Measurements from ENCODE around the gene FGFR2.
"Not testable (repeated sequence)": the region's sequence is repeated elsewhere in the genome, so short reads cannot be mapped to it uniquely, and the experiment has no call there.

The FGFR2 gene

DNA sequence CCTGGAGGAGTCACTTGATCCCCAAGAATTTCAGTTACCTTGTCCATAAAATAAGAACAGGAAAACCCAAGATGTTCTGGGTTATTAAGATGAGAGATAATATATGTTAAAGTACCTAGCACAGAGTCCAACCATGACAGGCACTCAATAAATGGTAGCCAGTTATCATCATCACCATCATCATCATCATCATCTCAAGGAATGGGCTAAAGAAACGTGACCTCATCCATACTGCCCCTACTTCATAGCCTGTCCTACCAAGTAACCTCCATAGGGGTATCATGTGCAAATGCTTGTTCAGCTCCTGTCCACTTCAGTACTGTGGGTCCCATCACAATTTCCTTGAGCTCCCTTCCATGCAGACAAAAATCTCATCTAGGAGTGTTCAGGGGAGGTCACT, 14.4 kb downstream of the FGFR2 start:
- FAIRE-seq = no peak

DNA sequence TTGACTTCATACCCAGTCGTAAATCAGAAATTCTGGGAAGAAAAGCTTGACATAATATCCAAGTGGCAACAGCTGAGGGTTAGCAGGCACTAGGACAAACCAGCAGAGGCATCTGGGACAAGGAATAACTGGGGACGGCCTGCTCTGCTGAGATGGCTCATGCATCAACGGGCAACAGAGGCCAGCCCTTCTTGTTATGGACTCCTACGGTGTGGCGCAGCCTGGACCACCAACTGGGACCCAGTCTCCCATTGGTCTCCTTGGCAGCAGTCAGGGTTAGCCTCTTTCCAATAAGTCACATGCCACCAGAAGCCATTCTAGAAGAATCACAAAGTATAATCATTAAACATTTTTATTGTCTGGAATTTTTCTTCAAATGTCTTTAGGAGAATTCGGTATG, 15.0 kb downstream of the FGFR2 start:
- no peak for FAIRE-seq

DNA sequence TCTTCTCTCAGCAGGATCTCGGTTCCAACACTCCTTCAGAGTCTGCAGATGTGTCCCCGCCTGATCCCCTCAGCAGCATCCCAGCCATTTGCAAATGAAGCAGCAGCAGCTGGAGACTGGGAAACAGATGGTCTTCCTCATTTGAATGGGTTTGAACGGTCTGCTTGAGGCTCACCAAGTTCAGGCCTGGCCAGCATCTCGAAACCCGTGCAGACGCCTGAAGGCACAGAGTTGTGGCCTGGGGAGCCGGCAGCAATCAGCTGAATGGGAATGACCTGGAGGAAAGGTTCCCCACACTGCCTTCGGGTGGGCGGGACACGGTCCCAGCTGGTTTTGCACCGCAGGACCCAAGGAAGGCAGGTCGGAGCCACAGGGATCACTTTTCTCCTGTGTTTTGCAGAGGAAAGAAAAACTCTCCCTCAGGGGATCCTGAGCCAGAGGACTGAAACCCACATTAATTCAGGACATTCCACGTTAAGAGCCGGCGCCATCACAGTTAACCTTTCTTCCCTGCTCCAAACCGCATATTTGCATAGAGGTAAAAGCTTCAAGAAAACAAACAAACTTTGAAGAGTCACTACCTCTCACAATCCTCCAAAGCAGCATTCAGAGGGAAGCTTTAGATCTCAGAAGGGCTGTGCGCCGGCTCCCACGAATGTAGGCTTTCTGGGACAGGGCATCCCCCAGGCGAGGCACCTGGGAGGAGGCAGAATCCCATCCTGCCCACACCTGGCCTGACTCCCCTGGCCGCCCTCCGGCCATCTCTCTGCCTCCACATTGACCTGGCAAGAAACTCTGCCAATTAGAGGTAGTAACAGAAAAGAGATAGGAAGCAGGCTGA, 17.7 kb downstream of the FGFR2 start:
- FAIRE-seq = no peak

DNA sequence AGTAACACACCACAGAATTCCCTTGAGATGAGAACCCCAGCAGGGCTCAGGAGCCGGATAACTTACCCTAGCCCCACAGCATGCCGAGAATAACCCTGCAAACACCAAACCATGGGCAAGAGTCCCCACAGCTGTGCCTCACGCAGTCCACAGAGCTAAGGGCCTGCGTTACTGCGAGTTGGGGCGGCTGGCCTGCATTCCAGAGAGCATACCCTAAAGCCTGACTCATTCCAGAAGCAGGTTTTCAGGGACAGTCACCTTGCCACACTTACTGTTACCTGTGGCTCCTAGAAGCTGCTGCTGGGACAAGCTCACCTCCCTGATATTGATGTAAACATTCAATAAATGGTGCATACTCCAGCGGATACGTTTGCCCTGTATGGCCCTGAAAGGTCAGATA, 18.6 kb downstream of the FGFR2 start:
- FAIRE-seq = no peak

DNA sequence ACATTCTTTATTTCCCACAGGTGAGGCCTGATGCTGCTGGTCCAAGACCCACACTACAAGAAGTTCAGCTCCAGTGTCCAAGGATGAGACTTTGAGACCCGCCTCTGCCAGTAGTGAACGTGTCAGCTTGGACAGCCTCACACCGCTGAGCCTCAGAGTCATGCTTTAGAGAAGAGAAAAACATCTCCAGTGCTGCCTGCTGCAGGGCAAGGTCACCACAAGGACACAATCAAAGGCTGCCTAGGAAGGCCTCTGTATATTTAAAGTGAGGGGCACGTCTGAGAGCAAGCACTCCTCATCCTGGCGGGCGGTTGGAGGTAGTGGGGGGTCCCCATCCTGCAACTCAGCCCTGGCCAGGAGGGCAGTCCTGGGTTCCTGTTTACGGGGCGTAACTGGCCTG, 19.3 kb downstream of the FGFR2 start:
- no peak for FAIRE-seq

DNA sequence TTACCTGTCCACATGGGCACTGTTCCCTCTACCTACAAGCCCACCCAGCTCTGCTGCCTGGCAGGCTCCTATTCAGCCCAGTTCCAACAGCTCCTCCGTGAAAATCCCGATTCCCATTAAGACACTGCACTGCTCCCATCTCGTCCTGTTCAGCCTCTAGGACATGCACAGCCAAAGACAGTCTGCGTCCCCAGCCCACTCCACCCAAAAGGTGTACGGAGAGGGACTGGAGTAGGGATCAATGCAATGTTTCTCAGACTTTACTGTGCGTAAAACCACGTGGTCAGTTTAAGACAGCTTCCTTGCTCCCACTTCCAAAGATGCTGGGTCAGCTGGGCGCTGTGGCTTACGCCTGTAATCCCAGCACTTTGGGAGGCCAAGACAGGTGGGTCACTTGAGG, 19.9 kb downstream of the FGFR2 start:
- FAIRE-seq = no peak

DNA sequence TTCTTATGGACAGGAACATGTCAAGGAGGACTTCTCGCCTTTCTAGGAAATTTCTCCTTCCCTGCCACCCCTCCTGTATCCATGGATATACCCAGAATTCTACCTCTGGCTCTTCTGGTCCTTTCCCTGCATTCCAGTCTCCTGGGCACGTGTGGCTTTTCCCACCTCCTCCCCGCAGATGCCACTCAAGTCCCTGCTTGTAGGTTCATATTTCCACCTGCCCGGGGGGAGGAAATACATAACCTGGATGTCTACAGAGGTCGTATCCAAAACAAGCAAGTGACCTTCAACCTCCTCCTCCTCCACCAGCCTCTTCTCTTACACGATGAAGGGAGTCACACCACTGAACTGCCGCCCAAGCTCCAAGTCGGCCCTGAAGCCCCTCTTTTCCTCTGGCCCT, 20.7 kb downstream of the FGFR2 start:
- FAIRE-seq = no peak

DNA sequence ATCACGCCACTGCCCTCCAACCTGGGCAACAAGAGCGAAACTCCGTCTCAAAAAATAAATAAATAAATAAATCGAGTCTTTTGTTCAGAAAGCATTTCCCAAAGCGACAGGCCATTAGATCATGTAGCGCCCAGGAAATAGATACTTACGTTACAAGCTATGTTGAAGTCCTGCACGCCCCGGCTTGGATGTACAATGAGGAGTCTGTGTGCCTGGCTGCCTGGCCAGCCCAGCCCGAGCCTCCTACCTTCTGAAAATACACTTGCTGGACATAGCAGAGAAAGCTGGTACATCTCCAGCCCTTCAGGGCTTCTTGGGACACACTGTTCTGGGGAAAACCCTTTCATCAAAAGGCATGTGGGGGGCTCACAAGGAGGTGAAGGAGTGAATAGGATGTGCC, 22.1 kb downstream of the FGFR2 start:
- FAIRE-seq = no peak

DNA sequence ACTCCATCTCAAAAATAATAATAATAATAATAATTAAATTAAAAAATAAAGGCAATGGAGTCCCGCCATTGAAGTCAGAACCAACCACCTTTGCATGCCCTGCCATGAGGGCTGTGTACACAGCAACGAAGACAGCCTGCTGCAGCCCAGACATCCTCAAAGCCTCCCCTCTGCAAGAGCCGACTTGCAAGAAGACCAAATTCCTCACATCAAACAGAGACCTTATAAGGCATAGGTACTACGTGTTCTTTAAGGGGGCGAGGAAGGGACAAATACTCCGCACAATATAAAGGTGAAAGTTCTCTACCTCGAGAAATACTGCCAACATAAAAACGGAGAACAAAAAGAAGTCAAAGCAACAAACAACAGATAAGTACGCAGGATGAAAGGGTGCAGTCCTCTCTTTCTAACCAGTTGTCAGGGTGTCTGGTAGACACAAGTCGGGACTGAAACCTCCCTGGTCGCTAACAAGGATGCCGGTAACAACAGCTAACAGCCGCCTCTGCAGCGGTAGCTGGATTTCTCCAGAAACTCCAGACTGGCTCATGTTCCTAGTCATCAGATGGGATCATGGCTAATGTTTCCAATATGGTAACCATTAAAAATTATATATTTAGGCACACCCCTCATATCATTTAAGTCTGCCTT, 23.6 kb downstream of the FGFR2 start:
- FAIRE-seq = no peak

DNA sequence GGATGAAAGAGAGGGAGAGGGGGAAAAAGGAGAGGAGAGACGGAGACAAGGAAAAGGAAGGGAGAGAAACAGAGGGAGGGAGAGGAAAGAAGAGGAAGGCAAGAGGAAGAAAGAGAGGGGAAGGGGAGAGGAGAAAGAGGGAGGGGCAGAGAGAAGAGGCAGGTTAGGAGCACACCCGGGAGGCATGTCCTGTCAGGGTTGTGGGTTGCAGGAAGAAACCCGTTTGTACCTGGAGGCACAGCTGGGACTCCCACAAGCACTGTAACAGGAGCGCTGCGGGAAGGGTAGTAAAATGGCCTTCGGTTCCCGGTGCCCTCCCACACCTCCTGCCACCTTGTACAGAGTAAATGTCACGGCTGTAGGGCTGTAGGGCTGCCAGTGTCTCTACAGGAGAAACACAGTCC, 24.7 kb downstream of the FGFR2 start:
- no peak for FAIRE-seq

DNA sequence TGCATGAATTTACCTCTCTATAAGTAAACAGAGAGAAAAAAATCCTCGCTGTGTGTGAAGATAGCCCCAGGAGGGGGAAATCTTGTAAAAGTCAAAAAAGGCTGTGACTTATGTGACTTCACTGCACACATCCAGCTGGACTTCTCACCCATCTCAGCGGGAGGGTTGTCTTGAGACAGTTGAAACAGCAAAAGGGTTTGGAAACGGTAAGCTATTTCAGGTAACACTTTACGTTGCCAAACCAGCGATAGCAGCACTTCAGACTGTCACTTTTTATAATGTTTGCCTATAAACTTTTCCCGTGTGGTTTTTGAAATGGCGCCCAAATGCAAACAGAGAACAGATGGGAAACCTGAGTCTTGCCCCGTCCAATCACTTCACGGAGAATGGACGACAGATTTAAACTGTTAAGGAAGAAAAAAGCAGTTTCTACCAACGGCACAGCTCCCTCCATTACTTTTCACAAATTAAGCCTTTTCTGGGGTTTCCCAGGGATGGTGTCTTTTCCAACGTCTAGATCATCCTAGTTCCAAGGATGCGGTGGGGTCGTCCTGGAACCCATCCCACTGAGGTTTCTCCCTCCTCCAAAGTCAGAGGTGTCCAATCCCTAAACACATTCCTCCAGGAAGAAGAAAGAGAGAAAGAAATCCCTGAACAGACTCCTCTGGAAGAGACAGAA, 25.2 kb downstream of the FGFR2 start:
- no peak for FAIRE-seq

DNA sequence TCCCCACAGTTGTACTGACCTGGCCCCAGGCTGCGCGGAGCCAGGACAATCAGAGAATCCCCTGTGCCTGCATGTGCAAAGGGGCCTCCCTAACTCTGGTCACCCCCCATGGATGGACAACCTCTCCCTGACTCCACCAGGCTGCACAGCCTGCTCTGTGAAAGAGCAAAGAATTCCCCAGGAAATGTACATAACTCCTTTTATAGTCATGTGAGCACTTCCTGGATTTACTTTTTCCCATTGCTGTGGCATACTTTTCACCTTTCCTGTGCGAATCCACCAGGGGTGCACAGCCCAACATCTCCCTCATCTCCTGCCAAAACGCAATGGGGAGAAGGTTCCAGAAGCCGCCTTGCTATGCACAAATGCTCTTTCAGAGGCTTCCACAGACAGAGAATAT, 27.9 kb downstream of the FGFR2 start:
- no peak for FAIRE-seq

DNA sequence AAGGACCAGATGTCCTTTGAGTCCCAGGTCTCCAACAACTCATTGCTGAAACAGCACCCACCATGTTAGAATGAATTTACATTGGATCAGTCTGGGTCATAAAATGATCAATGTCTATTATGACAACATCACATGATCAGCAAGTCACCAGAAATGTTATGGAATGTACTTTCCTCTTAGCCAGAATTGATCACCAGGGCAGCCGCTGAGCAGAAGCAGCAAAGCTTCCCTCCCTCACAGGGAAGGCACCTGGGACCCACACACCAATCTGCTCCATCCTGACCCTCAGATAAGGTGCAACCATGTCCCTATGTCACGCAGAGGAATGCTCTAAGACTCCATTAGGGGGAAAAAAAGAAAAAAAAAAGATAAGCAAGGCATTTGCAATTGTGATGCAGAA, 30.0 kb downstream of the FGFR2 start:
- no peak for FAIRE-seq

DNA sequence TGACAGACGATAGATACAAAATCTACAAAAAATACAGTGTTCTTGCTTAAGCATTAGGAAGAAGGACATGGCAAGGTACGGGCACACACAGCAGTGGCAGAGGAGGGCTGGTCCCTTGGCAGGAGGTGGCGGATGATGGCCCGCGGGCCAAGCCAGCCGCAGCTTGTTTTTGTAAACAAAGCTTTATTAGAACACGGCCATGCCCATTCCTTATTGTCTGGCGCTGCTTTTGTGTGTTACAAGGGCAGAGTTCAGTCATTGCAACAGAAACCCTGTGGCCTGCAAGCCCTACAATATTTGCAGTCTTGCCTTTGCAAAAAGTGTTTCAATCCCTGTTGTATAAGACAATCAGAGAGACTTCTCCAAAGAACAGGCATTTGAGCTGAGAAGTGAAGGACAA, 30.7 kb downstream of the FGFR2 start:
- FAIRE-seq = no peak

DNA sequence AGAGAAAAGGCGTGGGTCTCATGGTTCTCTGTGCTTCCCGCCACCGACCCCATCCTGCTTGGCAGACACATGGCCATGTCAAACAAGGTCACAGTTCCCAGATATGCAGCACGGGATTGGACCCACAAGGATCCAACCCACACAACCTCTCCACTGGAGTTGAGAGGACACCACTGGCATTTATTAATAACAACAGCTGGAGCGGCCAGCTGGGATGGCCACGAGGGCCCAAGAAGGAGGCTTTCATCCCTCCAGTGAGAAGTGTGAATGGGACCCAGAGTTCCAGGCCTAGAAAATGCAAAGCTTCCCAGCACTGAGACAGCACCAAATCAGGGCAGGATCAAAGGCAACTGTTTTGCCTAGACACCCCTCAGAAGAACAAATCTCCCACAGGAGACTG, 31.5 kb downstream of the FGFR2 start:
- FAIRE-seq = no peak

DNA sequence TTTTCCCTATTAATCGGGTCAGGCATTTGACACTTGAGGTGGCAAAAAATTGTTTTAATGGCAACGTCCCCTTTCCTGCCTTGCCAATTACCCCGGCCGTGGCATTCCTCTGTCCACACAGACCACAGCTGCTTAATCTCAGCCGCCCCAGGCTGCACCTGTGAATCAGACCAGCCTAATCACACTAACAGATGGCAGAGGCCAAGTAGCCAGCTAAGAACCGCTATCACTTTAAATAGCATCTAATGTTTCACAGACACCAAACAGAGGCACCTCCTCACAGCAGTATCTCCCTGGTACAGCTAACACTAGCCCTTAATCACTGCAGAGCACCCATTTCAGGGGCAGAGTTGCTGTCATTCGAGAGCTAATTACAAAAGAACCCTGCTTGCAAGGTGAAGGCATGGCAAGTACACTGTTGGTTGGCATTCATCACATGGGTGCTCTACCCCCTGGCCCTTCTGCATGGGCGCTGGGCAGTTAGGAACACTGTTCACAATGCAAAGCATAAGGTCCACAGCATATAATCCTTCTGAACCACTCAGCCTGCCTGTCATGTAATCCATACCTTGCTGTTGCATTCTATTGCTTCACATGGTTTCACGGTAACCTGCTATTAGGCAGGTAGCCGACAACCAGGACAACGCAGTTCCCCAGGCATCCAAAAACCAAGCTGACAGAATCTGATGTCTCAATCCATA, 38.8 kb downstream of the FGFR2 start:
- no peak for FAIRE-seq

DNA sequence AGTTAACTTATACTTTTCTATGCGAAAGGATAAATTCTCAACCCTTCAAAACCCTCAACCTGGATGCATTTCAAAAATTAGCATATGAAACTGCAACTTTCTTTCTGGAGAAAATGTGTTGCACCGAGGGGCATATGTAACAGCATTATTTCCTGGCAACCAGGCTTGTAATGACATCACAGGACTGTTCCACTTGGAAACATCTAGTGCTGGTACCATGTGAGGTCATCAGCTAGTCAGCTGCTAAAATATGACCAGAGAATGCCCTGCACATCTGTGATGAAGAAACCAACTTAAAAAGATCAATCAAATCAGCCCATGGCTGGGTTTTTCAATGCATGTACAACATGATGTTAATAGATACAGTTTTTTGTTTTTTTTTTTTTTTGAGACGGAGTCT, 40.0 kb downstream of the FGFR2 start:
- no peak for FAIRE-seq

DNA sequence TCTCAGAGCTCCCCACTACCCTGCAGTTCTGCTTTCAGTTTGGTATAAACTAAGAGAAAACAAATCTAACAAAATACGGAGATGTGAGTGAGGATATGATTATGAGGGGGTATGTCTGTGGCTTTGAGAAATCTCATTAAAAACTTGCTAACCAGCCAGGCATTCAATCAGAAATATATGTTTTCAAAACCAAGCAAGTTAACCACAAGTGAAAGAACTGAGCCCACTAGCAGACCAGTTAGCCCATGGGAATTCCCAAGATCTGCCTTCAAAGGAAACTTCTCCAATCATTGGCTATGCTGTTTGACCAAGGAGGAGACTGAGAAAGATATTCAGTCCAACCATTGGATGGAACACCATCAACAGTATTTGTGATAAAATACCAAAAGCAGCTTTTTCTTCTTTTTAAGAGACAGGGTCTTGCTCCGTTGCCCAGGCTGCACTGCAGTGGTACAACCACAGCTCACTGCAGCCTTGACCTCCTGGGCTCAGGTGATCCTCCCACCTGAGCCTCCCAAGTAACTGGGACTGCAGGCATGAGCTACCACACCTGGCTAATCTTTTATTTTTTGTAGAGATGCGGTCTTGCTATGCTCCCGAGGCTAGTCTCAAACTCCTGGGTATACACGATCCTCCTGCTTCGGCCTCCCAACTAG, 41.2 kb downstream of the FGFR2 start:
- no peak for FAIRE-seq

DNA sequence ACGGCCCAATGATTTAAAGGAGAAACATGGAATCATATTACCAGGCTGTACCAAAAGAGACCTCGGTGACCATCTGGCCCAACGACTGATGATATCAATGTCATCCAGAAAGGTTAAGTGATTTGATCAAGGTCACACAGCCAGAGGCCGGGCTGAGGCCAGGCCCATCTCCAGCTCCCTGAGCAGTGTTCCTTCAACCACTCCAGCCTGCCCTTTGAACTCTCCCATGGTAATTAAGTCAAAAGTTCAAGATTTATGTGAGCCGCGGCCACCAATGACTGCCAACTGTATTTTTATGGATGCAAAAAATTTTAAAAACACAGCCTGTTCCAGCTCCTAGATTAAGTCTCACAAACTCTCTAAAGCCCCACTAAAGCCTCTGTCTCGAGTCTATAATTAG, 41.8 kb downstream of the FGFR2 start:
- no peak for FAIRE-seq

DNA sequence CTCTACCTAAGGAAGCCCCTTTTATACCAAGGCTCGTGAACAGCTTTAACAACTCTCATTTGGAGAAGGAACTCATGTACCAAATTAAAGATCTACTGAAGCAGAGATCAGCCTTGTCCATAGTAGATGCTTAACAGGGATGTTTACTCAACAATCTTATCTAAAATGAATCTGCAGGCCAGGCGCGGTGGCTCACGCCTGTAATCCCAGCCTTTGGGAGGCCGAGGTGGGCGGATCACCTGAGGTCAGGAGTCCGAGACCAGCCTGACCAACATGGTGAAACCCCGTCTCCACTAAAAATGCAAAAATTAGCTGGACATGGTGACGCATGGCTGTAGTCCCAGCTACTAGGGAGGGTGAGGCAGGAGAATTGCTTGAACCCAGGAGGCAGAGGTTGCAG, 43.3 kb downstream of the FGFR2 start:
- FAIRE-seq = not testable (repeated sequence)

DNA sequence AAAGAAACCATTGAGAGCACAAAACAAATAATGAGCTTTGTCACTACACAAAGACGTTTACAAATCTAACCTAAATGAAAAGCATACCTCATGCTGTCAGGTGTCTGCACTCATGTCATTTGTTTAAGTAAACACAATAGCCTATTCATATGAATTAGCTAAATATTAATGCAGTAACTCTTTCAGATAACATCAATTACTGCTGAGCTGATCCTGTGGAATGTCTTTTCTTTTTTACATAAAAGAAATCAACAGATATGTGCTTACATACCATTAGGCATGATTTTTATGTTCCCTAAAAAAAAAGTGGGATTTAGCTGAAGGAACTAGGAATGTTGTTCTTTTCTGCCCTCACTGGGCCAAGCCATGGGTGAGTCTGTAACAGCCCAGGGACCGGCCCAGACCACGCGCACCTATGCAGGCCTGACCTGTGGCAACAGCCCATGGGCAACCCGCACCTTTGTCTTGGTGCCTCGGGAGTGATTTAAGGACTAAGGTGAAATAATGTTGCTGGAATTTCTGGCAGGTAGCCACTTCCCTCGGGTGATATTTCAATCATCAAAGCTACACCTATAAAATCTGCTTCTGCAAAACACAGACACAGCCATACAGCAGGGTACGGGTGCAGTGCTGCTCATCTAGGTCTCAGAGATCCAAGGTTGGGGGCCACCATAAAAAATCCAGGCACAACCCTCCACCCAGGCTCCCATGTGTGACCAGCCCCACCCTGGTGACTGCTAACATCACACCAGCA, 44.6 kb downstream of the FGFR2 start:
- FAIRE-seq = no peak

DNA sequence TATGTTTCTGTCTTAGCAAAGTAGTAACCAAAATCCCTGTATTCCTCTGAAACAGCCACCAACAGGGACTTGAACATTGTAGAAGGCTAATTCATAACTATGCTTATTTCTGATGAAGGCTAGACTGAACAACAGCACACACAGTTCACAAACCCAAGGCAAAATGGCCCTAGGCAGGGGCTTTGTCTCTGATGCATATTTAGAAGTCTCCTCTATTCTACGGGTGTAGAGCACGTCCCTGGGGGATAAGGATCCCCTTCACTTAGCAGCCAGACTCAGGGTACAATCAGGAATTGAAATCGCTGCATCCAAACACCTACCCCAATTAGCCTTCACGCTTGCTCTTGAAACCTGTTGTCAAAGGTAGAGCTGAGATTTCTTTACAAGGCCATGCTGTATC, 45.5 kb downstream of the FGFR2 start:
- no peak for FAIRE-seq
